Neural cell (in vitro differentiated cells): Measurements from ENCODE around the gene RSPO3. TPM values are rescaled to one million over a fixed set of nuclear protein-coding genes. Genes with fewer than 3 reads are reported as not detected.

Experiments used
- H2AFZ ChIP-seq: fragments of 200-600, 300-800 bp; sonication (generic), shearing (Covaris generic); 2 replicates; pipeline ENCODE4 v1.6.0; 2014; ENCODE audit warnings: low read depth, mild to moderate bottlenecking, antibody characterized with exemption, low read length, moderate library complexity
- H3F3A ChIP-seq: fragments of 200-600 bp; shearing (Covaris generic); 2 replicates; pipeline ENCODE4 v1.6.1; 2016; ENCODE audit warnings: mild to moderate bottlenecking, moderate library complexity, mixed read lengths, antibody characterized with exemption, low read length; ENCODE audit not compliant: insufficient read depth, poor library complexity, severe bottlenecking
- H3K27ac ChIP-seq: fragments of 200-600, 300-800 bp; sonication (generic), shearing (Covaris generic); 2 replicates; pipeline ENCODE4 v1.5.1; 2014; ENCODE audit warnings: mild to moderate bottlenecking, low read length, moderate library complexity
- H3K27me3 ChIP-seq: fragments of 300-800, 200-600 bp; sonication (generic), shearing (Covaris generic); 2 replicates; pipeline ENCODE4 v1.6.0; 2014; ENCODE audit warnings: mild to moderate bottlenecking, low read depth, low read length, moderate library complexity; ENCODE audit not compliant: insufficient read depth
- H3K36me3 ChIP-seq: fragments of 300-800, 200-600 bp; sonication (generic), shearing (Covaris generic); 2 replicates; pipeline ENCODE4 v1.5.1; 2014; ENCODE audit warnings: mild to moderate bottlenecking, antibody characterized with exemption, low read length, moderate library complexity; ENCODE audit not compliant: insufficient read depth
- H3K4me2 ChIP-seq: fragments of 300-800, 200-600 bp; sonication (generic), shearing (Covaris generic); 2 replicates; pipeline ENCODE4 v1.6.0; 2014; ENCODE audit warnings: mild to moderate bottlenecking, low read length
- H3K4me3 ChIP-seq: fragments of 300-800, 200-600 bp; sonication (generic), shearing (Covaris generic); 2 replicates; pipeline ENCODE4 v1.5.1; 2014; ENCODE audit warnings: mild to moderate bottlenecking, low read length, moderate library complexity
- H3K79me2 ChIP-seq: fragments of 200-600 bp; shearing (Covaris generic); replicated peaks from 2 replicates; pipeline ENCODE4 v1.6.0; 2014; ENCODE audit warnings: mild to moderate bottlenecking, low read length, moderate library complexity; ENCODE audit not compliant: insufficient read depth
- H3K9ac ChIP-seq: fragments of 300-800, 200-600 bp; sonication (generic), shearing (Covaris generic); 2 replicates; pipeline ENCODE4 v1.6.1; 2016; ENCODE audit warnings: mild to moderate bottlenecking, low read length, mixed read lengths
- H3K9me2 ChIP-seq: fragments of 200-600 bp; shearing (Covaris generic); 2 replicates; pipeline ENCODE4 v1.6.1; 2016; ENCODE audit warnings: mild to moderate bottlenecking, low read length, mixed read lengths; ENCODE audit not compliant: insufficient read depth
- H3K9me3 ChIP-seq: fragments of 200-600, 300-800 bp; sonication (generic), shearing (Covaris generic); 2 replicates; pipeline ENCODE4 v1.6.1; 2016; ENCODE audit warnings: mild to moderate bottlenecking, mixed run types, low read length, moderate library complexity, mixed read lengths
- H4K20me1 ChIP-seq: fragments of 200-600 bp; shearing (Covaris generic); 2 replicates; pipeline ENCODE4 v1.6.1; 2016; ENCODE audit warnings: mild to moderate bottlenecking, mixed run types; ENCODE audit not compliant: insufficient read depth
- EP300 ChIP-seq: fragments of 450-650 bp; conservative IDR thresholded peaks from 2 replicates; pipeline ENCODE4 v1.6.1; 2014; ENCODE audit warnings: antibody characterized with exemption, mild to moderate bottlenecking, moderate library complexity; ENCODE audit not compliant: poor library complexity, severe bottlenecking
- EZH2 ChIP-seq: fragments of 200-600, 300-800 bp; shearing (Covaris generic), sonication (generic); IDR thresholded peaks from 2 replicates; pipeline ENCODE4 v1.6.1; 2014; ENCODE audit warnings: antibody characterized with exemption, low read length, borderline replicate concordance, mild to moderate bottlenecking; ENCODE audit not compliant: insufficient read depth, poor library complexity, severe bottlenecking
- MXI1 ChIP-seq: fragments of 450-650 bp; conservative IDR thresholded peaks from 2 replicates; pipeline ENCODE4 v1.6.1; 2014; ENCODE audit warnings: antibody characterized with exemption, mild to moderate bottlenecking; ENCODE audit not compliant: poor library complexity, severe bottlenecking
- POLR2AphosphoS5 ChIP-seq: IDR thresholded peaks from 2 replicates; pipeline ENCODE4 v1.6.1; 2012
- RAD21 ChIP-seq: fragments of 450-650 bp; conservative IDR thresholded peaks from 2 replicates; pipeline ENCODE4 v1.6.1; 2014; ENCODE audit warnings: antibody characterized with exemption, mild to moderate bottlenecking, moderate library complexity
- REST ChIP-seq: IDR thresholded peaks from 2 replicates; pipeline ENCODE4 v1.6.1; 2012; ENCODE audit warnings: borderline replicate concordance
- SMC3 ChIP-seq: fragments of 450-650 bp; conservative IDR thresholded peaks from 2 replicates; pipeline ENCODE4 v1.6.1; 2014; ENCODE audit warnings: antibody characterized with exemption, mild to moderate bottlenecking, moderate library complexity; ENCODE audit not compliant: poor library complexity
- TAF1 ChIP-seq: IDR thresholded peaks from 2 replicates; pipeline ENCODE4 v1.6.1; 2012; ENCODE audit warnings: low read depth
- polyA plus RNA-seq: library from polyadenylated mRNA; depleted of rRNA; stranded (reverse); fragments of >200 nt; gene quantifications from 2 replicates; pipeline ENCODE4 v1.2.3, GENCODE V29; 2014
- TF ChIP-seq, protein P1 (sequence below): fragments of 450-650 bp; IDR thresholded peaks from 2 replicates; pipeline ENCODE4 v1.5.1; 2014; ENCODE audit warnings: antibody characterized with exemption, mild to moderate bottlenecking, moderate library complexity; ENCODE audit not compliant: poor library complexity, severe bottlenecking

Gene RSPO3
- polyA plus RNA-seq, 1 donor from 2014 or later, result 0.48 TPM

DNA sequence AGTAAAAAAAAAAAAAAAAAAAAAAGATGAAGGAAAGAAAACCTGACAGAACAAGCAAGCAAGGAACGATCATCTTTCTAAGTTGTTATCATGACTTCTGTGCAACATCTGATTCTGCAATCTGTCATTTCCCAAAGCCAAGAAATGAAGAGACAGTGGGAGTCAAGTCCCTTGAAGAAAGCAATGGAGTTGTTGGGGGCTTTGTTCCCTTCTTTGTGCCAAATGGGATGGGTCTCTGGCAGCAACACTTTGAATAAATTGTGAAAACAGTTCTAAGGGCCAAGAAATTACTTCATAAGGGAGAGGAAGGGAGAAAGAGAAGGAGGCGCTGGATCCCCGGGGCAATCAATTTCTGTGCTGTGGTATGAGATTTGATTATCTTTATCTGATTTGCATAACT is 33.3 kb upstream of the RSPO3 start:
- no peaks in the 10 kb centered on the region for H3K9me3 ChIP-seq
- H4K20me1 ChIP-seq, result no peaks in the 10 kb centered on the region
- no peak overlapping the region for H3K4me2 ChIP-seq
- TF ChIP-seq, protein P1, sequence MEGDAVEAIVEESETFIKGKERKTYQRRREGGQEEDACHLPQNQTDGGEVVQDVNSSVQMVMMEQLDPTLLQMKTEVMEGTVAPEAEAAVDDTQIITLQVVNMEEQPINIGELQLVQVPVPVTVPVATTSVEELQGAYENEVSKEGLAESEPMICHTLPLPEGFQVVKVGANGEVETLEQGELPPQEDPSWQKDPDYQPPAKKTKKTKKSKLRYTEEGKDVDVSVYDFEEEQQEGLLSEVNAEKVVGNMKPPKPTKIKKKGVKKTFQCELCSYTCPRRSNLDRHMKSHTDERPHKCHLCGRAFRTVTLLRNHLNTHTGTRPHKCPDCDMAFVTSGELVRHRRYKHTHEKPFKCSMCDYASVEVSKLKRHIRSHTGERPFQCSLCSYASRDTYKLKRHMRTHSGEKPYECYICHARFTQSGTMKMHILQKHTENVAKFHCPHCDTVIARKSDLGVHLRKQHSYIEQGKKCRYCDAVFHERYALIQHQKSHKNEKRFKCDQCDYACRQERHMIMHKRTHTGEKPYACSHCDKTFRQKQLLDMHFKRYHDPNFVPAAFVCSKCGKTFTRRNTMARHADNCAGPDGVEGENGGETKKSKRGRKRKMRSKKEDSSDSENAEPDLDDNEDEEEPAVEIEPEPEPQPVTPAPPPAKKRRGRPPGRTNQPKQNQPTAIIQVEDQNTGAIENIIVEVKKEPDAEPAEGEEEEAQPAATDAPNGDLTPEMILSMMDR, result no peak
- TF ChIP-seq EP300 (no peak), SMC3 (no peak), EZH2 (no peak), POLR2AphosphoS5 (no peak), MXI1 (no peak), TAF1 (no peak), RAD21 (no peak), REST (no peak)
- H3K79me2 ChIP-seq, result no peaks in the 10 kb centered on the region
- H3K9ac ChIP-seq, result no peak overlapping the region
- no peaks in the 10 kb centered on the region for H3K27me3 ChIP-seq
- no peaks in the 10 kb centered on the region for H3K9me2 ChIP-seq
- H3F3A ChIP-seq, result no peaks in the 10 kb centered on the region
- no peak overlapping the region for H3K4me3 ChIP-seq
- no peak overlapping the region for H3K27ac ChIP-seq
- H2AFZ ChIP-seq, result no peak overlapping the region
- no peaks in the 10 kb centered on the region for H3K36me3 ChIP-seq

GRCh38 chr6:127090051-127090450 is 28.4 kb upstream of the RSPO3 start:
- Histone ChIP-seq H3K9me2 (no peaks in the 10 kb centered on the region), H4K20me1 (no peaks in the 10 kb centered on the region), H3K4me3 (no peak overlapping the region), H3K79me2 (no peaks in the 10 kb centered on the region), H2AFZ (no peak overlapping the region), H3K9ac (no peak overlapping the region), H3K27me3 (no peaks in the 10 kb centered on the region), H3K27ac (no peak overlapping the region), H3K9me3 (no peaks in the 10 kb centered on the region), H3F3A (no peaks in the 10 kb centered on the region), H3K36me3 (no peaks in the 10 kb centered on the region), H3K4me2 (no peak overlapping the region)
- TF ChIP-seq RAD21, result no peak
- TF ChIP-seq EZH2, result no peak
- no peak for TF ChIP-seq REST
- TF ChIP-seq, protein P1, result no peak
- TF ChIP-seq EP300, result no peak
- no peak for TF ChIP-seq SMC3
- TF ChIP-seq MXI1, result no peak
- TF ChIP-seq TAF1, result no peak
- TF ChIP-seq POLR2AphosphoS5, result no peak
